ENCODE data around the gene ELOA. TPM values are rescaled to one million over a fixed set of nuclear protein-coding genes. Genes with fewer than 3 reads are reported as not detected.
"Not testable (repeated sequence)": the region's sequence is repeated elsewhere in the genome, so short reads cannot be mapped to it uniquely, and the experiment has no call there.

The ELOA gene
- total RNA-seq, 1 donor from 2014 or later: 24.5 TPM

GRCh38 chr1:23798662-23799142, 55.4 kb downstream of the ELOA start:
- FAIRE-seq (no peak), DNase-seq (ENCODE audit: low spot score in 2 of 2) (no peak)

DNA sequence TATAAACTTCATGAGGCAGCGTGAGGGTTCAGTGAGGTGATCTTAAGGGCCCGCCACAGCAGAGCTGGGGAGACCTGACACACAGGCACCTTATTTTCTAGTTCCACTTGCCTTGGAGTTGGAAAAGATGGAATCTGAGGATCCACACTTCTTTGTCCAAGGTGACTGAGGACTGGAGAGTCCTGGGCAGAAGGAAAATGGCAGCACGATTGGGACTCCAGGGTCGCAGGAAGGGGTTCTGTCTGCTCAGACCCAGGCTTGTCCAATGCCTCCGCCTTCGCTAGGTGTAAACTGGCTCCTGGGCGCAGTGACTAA, 55.9 kb downstream of the ELOA start:
- FAIRE-seq (no peak), DNase-seq (ENCODE audit: low spot score in 2 of 2) (no peak)

GRCh38 chr1:23799570-23800399, 56.5 kb downstream of the ELOA start:
- FAIRE-seq (no peak), DNase-seq (ENCODE audit: low spot score in 2 of 2) (peak; percentile 47 to 70)

DNA sequence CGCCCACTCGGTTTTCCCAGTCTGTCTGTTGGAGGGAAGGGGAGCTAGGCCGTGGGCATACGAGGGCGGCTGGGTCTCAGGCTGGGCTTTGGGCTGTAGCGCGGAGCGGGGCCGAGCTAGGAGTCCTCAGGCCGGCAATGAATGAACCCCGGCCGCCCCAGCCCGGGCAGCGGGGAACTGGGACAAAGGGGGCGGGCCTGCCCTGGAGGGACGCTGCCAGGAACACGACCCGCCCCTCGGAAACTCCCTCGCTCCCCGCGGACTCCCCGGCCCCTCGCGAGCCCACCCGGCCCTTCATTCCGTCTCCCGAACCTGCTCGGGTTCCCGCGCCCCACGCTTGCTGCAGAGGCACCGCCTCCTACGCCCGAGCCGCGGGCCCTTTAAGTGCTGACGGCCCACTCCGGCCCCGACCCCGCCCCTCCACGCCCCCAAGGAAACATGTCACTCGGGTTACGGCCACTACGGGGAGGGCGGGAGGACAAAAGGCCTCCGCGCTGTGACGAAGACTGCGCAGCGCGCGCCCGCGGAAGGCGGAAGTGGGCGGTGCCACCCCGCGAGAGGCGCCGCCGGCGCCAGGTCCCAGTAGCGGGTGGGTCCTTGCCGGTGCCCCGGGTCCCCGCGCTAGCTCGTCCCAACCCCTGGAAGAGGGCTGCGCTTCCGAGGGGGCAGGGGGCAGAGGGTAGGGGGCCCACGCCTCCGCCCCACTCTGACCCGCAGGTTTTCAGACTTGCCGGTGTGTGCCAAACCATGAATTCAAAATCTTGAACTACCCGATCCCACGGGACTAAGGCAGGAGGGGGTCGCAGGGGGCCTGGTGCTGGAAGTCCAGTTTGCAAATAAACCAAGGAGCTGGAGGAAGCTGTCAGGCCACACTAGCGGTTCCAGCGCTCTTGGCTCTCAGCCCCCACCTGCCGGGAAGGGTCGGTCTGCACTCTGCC, 57.4 kb downstream of the ELOA start, which contains the start of gene GALE:
TSS of gene GALE (minus strand) at position 355 of the 938 bp plus-strand sequence. CDS start 1,747 bp downstream, outside the sequence.
- FAIRE-seq: no peak
- peak; percentile 99 to 100 for DNase-seq (ENCODE audit: low spot score in 2 of 2)

DNA sequence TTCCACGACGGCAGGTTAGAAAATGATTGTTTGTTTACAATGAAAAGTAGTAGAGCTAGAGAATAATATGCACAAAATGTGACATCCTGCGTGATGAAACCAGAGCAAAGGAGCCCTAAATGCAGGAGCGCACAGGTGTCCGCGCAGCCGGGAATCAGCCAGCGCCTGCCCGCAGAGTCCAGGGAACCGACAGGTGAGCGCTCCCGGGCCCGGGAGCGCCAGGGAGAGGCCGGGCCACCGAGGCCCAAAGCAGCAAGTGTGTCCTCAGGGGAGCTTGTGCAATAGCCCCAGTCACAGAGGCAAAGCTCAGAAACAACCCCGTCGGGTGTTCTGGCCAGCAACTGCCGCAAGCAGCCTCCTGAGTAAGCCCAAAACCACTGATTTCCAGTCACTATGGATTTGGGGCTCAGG, 58.1 kb downstream of the ELOA start:
- FAIRE-seq: no peak
- DNase-seq (ENCODE audit: low spot score in 2 of 2): no peak

GRCh38 chr1:23801876-23802275, 58.6 kb downstream of the ELOA start:
- DNase-seq (ENCODE audit: low spot score in 2 of 2) (no peak), FAIRE-seq (no peak)

GRCh38 chr1:23802809-23803342, 59.6 kb downstream of the ELOA start:
- not testable (repeated sequence) for DNase-seq (ENCODE audit: low spot score in 2 of 2); FAIRE-seq

- FAIRE-seq: no peak
- DNase-seq (ENCODE audit: low spot score in 2 of 2): no peak
Measured at GRCh38 chr1:23803674-23804073, 60.4 kb downstream of the ELOA start.

DNA sequence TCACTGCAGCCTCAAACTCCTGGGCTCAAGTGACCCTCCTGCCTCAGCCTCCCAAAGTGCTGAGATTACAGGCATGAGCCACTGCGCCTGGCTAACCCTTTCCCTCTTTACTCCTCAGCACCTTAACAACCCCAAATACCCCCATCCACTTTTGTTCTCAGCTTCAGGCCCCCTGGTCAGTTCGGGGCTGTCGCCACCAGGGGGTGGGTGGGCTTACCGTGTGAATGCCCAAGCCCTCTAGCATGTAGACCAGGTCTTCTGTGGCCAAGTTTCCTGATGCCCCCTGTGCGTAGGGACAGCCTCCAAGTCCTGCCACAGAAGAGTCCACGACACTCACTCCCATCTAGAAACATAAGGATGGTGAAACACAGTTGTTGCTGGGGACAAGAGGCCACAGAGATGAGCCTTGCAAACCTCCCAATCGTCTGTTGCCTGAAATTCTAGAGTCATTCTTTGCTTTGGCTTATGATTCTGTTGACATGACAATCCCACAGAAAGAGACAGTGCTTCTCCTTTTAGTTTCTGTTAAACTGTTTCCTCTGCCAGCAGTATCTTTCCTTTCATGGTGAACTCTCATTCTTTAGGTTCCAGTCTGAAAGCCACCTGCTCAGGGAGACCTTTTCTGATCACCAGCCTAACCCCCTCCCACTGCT, 61.0 kb downstream of the ELOA start:
- FAIRE-seq: no peak

DNA sequence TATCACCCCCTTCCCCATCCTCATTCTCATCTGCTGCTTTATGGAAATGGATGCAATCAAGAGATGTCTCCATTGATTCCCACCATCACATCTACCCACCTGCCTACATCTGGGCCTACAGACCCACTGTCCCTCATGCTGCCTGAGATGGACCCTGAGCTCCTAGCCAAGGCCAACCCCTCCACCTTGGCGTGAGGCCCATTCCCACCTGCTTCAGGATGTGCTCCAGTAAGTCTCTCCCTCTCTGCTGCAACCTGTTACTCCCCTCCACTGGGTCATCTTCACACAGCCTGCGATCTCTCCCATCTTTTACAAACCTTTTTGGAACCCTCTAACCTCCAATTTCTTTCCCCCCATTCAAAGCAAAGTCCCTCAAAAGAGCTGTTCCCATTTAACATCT, 61.8 kb downstream of the ELOA start:
- FAIRE-seq (no peak), DNase-seq (ENCODE audit: low spot score in 2 of 2) (no peak)

More for the DNA sequence above, 61.0 kb downstream of the ELOA start:
- DNase-seq (ENCODE audit: low spot score in 2 of 2): no peak

- no peak for FAIRE-seq
- no peak for DNase-seq (ENCODE audit: low spot score in 2 of 2)
Measured at GRCh38 chr1:23806280-23806679, 63.0 kb downstream of the ELOA start.

DNA sequence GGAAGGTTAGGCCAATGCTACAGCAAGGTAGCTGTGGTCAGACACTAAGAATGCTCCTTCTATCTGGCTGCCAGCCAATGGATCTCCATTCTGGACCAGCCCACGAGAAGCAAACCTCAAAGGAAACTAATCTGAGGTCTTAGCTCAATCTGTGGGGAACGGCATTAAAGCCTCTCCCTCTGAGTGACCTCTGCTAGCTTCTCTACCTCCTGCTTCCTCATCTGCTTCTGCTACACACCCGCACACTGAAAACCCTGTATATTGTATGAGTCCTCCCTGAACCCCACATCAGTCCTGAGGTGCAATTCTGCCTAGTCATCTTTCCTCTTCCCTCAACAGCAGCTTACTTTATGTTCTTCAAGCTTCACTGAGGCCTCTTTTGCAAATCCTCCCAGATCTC, 64.2 kb downstream of the ELOA start:
- DNase-seq (ENCODE audit: low spot score in 2 of 2) (no peak), FAIRE-seq (no peak)

DNA sequence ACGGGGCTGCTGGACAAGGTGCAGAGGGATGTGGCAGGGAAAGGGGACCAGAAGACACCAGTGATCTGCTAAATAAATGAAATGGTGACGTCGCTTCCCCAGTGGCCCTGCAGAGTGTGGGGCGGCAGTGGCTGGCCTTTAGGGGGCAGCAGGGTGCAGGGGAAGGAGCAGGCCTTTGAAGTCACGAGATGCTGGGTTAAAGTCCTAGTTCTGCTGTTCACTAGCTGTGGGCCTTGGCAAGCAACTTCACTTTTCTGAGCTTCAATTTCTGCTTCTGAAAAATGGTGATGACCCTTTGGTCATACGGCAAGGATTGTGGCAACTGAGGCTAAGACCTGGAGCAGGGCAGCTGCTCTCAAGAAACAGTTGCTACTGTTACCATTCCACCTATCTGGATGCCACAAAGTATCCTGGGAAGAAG, 66.5 kb downstream of the ELOA start:
- DNase-seq (ENCODE audit: low spot score in 2 of 2) (peak in 1 of 2 donors; percentile 62), FAIRE-seq (no peak)

- DNase-seq (ENCODE audit: low spot score in 2 of 2): no peak
- FAIRE-seq: no peak
Measured at GRCh38 chr1:23810818-23811540, 67.7 kb downstream of the ELOA start.

Other genes starting within 250 kb of the ELOA start
- 1.2 TPM for gene E2F2, start 212.2 kb upstream of the ELOA start, total RNA-seq
- 22.4 TPM for gene ID3, start 184.0 kb upstream of the ELOA start, total RNA-seq
- gene RPL11, start 51.7 kb upstream of the ELOA start, total RNA-seq: 1,023 TPM
- gene PITHD1, start 34.9 kb downstream of the ELOA start, total RNA-seq: 83.6 TPM
- gene LYPLA2, start 47.7 kb downstream of the ELOA start, total RNA-seq: 27.7 TPM
- 26.1 TPM for gene GALE, start 57.3 kb downstream of the ELOA start, total RNA-seq
- gene HMGCL, start 82.0 kb downstream of the ELOA start, total RNA-seq: 11.8 TPM
- gene FUCA1, start 124.8 kb downstream of the ELOA start, total RNA-seq: 21.6 TPM
- not detected for gene CNR2, start 169.9 kb downstream of the ELOA start, total RNA-seq
- gene PNRC2, start 216.4 kb downstream of the ELOA start, total RNA-seq: 89.3 TPM
- gene SRSF10, start 236.9 kb downstream of the ELOA start, total RNA-seq: 106 TPM